ENCODE results near the gene ASCL1.

ASCL1 gene

DNA sequence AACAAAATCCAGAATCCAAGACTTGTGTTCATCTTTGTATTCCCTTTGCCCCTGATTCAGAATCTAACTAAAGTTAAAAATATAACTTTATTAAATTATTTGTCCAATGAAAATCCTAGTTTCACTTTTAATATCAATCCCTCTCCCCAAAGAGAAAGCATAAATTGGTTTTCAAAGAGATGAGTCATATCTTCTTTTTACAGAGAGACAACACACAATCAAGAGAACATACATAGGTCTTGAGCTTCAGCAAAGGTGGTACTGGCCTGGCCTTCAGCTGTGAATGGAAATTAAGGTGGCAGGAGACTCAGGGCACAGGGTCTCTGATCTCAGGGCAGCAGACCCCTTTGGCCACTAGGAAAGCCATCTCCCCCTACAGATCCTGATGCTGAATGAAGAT, 4.3 kb upstream of the ASCL1 start:
- DNase-seq = no peak

DNA sequence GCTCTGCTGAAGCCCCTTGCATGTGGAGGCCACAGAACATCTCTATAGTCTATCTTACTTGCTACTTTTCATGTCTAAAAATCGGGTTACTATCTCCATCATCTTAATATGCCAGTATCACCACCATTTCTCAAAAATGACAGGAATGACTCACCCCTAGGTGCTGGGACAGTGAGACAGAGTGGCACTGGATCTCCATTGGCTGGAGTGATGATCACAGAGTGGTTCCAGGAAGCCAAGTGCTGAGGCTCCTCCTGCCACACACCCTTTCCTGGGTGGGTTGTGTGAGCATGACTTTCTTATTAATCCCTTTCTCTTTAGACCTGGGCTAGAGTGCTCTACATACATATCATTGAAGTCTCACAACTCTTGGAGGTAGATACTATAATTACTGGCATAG, 3.3 kb upstream of the ASCL1 start:
- DNase-seq = no peak

DNA sequence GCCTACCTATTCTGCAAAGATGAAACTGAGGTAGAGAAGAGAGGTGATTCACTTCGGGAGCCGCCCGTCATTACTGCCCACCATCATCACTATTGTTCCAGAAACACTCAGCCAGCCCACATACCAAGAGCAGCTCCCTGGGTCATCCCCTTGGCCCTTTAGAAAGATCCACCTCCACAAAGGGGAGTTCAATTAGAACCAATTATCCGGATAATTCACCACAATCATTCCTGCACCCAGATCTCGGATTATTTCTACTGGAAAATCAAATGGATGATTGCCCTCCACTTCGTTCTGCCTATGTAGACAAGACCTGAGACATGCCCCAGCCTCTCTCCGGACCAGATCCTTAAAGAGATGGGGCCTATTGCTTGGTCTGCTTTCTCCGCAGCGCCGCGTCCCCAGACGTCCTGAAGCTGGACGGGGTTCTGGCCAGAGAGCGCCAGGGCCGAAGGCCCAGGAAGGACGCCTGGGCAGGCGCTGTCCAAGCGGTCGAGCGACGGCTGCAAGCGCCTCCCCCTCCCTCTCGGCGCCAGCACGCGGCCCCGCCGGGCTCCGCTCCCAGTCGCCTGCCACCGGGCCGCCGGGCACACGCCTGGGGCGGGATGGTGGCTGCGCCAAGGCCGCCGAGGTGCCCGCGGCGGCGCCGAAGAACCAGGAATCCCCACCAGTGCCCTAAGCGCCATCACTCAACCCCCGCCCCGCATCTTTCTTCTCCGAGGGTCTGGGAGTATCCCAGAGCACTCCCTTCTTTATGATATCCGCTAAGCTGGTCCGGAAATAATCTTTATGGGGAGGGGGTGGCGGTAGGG, 1.3 kb upstream of the ASCL1 start:
- no peak for DNase-seq

DNA sequence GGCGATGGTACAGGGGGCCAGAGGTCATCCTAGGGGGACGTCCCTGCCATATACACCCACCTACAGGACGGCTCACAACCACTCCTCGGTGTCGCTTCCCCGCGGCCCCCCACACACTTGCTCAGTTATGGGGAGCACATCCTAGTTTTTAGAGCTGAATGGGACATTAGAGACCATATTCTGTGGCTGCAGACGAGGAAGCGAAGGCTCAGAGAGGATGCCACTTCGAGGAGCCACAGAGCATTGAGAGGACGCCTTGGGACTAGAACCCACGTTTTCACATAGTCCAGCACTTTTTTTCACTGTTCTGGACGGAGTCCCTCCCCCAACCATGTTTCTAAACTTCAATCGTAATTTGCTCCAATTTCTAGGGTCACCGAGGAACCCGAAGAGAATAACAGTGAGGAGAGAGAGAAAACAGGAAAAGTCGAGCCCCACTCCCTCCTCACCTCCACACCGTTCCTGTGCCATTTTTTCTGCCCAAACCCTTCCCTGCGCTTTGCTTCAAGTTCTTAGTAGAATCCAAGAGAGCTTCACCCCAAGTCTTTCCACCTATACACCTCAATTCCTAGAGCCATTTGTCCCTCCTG, 641 bp upstream of the ASCL1 start:
- DNase-seq = no peak

DNA sequence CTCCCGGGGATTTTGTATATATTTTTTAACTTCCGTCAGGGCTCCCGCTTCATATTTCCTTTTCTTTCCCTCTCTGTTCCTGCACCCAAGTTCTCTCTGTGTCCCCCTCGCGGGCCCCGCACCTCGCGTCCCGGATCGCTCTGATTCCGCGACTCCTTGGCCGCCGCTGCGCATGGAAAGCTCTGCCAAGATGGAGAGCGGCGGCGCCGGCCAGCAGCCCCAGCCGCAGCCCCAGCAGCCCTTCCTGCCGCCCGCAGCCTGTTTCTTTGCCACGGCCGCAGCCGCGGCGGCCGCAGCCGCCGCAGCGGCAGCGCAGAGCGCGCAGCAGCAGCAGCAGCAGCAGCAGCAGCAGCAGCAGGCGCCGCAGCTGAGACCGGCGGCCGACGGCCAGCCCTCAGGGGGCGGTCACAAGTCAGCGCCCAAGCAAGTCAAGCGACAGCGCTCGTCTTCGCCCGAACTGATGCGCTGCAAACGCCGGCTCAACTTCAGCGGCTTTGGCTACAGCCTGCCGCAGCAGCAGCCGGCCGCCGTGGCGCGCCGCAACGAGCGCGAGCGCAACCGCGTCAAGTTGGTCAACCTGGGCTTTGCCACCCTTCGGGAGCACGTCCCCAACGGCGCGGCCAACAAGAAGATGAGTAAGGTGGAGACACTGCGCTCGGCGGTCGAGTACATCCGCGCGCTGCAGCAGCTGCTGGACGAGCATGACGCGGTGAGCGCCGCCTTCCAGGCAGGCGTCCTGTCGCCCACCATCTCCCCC, 777 bp downstream of the ASCL1 start:
- DNase-seq = no peak

DNA sequence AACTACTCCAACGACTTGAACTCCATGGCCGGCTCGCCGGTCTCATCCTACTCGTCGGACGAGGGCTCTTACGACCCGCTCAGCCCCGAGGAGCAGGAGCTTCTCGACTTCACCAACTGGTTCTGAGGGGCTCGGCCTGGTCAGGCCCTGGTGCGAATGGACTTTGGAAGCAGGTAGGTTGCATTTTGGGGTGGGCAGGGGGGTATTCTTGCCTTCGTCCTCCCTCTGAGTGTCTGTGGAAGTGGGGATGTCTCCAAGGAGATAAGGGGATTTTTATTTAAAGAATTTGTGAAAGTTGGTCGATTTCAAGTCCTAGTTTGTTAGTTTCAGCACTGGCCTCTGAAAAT, 1.3 kb downstream of the ASCL1 start:
- DNase-seq = no peak

DNA sequence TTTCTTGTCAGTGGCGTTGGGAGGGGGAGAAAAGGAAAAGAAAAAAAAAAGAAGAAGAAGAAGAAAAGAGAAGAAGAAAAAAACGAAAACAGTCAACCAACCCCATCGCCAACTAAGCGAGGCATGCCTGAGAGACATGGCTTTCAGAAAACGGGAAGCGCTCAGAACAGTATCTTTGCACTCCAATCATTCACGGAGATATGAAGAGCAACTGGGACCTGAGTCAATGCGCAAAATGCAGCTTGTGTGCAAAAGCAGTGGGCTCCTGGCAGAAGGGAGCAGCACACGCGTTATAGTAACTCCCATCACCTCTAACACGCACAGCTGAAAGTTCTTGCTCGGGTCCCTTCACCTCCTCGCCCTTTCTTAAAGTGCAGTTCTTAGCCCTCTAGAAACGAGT, 1.9 kb downstream of the ASCL1 start:
- DNase-seq = no peak

DNA sequence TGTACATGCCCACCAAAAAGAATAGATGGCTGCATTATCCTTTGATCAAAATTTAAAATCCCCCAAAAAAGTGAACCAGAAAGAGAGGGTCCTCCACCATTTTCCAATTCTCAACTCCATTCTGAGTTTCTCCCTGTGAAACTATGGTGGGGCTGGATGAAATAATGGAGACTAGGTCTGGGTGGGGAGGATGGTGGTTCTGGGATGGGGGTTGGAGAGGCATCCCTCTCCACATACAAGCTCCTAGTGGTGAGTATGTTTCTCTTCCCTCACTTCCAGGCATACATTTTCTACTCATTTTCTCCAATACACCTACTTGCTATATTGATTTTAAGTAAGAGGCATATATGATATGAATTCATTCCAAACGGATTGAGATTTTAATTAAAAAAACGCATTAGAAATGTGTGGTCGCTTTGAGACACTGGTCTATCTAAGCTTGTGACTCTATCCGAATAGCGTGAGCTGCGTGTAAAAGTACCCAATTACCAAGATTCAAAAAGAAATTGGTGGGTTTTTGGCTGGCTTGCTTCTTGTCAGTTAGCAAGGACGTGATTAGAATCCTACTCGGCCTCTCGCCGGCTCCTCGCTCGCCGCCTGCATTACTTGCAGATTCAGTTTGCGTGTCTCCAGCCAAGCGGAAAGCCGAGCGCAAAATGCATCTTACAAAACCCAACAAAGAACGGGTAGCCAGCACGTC, 3.4 kb downstream of the ASCL1 start:
- no peak for DNase-seq

DNA sequence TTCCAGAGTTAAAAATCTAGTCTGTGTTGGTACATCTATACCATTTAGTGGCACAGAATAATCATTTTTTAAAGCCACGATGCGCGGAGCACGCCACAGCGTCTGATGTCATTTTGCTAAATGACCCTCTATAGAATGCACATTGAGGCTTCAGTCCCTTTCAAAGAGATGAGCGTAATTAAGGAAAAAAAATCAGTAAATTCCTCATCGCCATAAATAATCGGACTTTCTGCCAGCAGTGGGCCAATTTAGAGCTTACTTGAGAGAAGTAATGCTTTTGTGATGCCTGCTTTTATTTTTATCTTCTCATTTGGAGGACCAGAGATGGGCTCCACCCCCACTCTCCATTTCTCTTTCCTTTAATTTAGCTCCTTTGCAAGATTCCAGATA, 4.0 kb downstream of the ASCL1 start:
- DNase-seq = no peak

DNA sequence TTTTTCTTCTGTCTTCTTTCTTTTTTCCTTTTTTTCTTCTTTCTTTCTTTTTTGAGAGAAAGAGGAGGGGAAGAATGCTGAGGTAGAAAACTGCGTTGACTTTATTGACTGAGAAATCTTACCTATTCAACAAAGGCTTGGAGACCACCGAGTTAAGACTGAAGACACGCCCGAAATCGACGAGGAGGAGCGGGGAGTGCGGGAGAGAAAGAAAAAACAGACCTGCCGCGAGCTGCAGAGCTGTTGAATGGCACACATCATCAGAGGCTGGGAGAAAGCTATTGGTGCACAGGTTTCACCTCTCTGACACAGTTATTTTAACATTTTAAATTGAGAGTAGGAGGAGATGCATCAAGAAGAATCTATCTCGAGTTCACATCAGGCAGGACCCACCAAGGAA, 5.1 kb downstream of the ASCL1 start:
- no peak for DNase-seq

DNA sequence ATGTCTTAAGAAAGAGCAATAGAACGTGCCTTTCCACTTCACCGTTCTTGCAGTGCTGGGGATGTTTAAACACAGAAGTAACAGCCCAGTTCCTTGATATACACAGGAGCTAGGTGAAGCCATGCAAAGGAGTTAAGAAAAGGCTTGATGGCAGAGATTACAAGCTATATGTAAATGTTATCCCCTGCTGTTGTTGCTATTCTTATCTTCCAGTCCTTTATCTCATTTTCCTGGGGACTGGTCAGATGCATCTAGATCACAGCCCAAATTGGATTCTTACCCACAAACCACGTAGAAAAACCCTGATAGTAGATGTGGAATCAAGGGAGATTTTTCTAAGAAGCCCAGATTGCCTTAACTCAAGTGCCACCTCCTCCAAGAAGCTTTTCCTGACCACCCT, 5.5 kb downstream of the ASCL1 start:
- DNase-seq = no peak

DNA sequence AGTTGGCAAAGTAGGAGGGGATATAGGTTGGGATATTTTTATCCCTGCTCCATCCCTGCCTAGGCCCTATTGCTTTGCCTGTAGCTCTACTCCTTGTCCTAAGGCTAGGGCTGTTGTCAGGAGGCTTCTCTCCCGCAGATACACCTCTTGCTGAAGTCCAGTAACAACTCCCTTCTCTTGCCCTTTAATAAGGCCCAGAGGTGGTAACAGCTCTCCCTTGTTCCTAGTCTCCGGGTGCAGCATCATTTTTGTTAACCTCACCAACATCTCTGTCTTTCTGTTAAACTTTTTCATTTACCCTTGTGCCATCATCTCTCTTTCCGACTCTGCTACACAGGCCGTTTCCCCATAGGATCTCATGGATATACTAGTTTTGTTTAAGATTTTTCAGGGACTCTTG, 6.3 kb downstream of the ASCL1 start:
- no peak for DNase-seq

DNA sequence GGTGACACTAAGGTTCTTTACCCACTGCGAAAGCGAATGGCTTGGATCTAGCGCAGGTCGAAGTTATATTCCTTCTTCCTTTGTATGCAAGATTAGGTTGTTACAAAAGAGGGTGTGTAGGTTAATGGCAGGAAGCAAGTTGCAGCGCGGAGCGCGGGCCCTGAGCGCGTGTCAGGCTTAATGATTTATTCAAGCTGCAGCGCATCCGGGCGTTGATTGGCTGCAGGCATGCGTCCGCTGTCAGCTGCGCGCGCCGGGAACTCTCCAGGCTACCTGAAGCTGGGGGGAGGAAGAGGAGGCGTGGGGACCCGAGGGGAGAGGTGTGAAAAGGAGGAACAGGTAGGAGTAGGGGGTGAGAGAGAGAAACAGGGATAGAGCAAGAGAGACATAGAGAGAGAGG, 7.4 kb downstream of the ASCL1 start:
- no peak for DNase-seq

DNA sequence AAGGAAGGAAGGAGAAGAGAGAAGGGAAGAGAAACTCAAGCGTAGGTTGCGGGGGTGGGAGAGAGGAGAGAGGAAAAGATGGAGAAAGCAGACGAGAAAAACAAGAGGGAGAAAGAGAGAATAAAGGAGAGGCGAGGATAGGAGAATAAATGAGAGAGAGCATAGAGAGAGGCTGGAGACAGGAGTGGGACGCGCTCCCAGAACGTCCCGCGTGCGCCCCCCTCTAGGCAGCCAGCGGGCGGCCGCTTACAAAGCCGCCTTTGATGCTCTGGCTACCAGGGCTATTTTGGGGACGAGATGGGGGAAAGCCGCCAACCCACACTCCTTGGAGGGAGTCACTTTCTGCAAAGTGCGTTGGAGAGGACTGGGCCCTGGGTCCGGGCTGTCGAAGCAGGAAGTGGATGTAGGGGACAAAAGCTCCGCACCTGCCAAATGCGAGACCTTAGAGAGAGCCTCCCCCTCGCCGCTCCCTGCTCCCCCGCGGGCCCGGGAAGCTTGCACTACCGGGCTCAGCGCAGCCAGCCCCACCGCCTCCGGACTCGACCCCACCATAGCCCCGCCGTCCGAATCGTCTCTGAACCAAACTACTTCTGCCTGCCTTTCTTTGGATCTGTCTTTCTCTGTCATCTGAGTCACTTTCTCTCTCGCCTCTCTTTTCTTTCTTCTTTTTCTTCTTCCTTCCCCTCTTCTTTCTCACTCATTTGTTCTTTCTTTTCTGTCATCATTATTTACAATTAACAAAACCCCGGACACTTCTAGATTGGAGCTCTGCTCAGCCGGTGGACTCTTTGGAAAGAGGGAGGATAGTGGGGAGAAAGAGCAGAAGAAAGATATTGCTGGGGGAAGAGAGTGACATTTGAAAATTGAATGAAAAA, 8.0 kb downstream of the ASCL1 start:
- DNase-seq = no peak

DNA sequence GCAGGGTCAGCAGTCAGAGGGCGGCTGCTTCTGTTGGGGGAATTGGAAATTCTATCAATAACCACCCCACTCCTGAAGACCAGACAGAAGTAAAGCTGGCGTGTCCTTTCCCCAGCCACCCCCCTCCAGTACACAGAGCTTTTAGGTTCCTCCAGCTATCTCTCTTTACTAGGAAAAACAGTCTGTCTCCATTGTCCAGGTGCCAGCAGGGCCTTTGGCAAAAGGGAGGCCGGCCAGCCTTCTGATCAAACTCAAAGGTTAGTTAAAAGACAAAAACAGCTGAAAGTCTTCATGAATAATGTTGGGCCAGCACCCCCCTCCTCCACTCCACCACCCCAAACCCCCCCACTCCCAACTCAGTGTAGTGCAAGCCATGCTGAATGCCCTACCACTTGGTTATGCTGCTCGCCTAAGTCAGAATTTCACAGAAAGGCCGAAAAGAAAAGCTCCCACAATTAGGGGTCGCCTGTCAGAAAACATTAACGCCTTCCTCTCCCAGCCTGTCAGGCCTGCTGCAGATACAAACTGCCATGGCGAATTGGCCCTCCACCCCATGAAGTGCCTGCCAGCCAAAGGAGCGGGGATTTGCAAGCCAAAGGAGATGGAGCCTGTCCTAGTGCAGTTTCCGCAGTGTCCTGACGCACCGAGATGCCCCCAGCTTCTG, 8.9 kb downstream of the ASCL1 start:
- DNase-seq = no peak

DNA sequence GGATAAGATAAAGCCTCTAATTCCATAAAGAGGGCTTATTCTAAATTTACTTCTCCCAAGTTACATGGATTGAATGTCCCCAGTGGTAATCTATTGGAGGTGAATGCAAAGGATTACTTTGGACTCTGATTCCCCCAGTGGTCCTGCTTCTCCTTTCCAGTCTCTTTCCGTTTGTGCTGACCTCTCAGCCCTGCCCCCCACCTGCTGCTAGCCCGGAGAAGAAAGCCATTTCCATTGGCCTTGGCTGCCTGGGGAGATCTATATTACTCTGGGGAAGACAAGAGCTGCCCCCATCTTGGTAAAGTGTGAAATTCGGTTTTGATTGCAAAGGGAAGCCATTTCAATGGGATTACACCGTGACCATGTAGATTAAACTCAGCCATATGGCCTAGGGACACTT, 13.3 kb downstream of the ASCL1 start:
- no peak for DNase-seq

DNA sequence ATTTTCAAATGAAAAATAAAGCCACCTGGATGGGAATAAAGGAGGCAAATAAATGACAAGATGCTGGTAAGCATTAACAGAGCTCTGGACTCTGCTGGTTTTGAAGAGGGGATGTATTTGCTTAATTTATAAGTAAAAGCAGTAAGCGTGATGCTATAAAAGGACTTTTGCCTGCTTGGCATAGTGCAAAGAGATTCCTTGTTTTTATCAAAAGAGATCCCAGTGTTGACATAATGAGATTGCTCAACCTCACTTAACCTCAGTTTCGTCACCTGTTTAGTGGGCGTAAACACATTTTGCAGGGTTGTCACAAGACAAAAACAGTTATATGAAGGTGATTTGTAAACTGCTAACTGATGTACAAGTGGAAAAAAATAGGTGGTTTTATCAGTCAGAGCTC, 13.8 kb downstream of the ASCL1 start:
- no peak for DNase-seq

DNA sequence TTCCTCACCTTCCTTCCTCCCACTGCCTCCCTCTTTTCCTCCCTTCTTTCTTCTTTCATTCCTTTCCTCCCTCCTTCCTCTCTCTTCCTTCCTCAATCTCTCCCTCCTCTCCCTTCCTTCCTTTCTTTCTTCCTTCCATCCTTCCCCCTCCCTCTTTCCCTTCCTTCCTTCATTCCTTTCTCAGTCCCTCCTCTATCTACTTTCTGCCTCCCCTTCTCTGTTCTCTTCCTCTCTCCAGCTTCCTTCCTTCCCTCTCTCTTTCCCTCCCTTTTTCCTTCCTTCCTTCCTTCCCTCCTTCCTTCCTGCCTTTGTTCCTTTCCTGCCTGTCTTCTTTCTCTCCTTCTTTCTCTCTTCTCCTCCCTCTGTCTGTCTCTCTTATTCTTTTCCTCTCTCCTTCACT, 16.1 kb downstream of the ASCL1 start:
- DNase-seq = no peak

DNA sequence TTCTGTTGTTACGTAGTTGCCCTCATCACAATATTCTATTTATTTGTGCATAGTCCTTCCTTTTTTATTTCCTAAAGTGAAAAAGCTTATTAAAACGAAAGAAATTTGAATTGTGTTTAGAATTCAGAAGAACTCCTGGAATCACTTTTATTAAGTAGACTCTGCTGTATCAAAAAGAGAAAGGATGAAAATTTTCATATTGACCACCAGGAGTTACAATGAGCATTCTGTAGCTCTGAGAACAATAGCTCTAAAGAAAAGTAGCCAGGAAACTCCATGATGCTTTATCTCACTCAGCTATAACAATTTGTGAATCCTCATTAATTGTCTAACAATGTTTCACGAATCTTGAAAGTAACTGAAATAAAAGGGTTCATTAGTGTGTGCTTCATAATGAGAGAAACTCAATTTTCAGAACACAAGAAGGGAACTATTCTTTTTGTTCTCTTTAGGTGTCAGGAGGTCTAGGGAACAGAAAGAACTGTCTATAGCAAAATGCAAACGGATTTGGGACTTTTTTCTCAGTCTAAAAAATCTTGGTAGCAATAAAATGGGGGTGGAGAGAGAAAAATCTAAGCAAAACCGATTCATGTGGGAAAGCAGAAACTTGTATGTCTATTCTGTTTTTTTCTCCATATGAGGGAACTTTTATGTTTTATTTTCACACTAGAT, 19.3 kb downstream of the ASCL1 start:
- no peak for DNase-seq

DNA sequence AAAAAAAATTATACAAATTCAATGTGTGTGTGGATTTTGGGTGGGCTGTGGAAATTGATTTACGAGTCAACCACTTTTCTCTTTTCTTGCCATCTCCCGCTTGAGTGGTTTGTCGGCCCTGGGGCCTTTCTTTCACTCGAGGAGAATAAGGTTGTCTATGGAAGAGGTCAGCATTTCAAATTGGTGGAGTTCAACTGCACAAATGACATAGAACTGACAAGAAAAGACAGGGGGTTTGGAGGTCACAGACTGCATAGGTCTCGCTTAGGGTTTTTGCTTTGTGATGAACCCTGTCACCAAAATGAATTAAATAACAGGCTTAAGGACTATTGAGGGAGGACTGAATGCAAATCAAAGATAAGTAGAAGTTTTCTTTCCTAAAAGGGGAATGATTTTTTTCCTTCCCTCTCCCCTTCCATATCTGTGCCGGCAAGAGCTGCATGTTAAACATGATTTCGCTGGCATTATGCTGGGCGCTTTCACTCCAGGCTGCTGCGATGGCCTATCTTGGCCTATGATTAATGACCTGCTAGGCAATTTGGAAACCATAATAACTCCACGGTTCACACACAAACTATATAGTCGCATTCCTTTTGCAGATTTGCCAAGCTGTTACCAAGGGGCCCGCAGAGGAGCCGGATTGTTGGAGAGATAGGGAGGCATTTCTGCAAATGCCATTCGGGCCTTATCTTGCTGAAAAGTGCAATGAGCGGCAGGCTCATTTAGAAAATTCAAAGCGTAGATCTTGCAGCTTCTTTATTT, 20.7 kb downstream of the ASCL1 start:
- no peak for DNase-seq

DNA sequence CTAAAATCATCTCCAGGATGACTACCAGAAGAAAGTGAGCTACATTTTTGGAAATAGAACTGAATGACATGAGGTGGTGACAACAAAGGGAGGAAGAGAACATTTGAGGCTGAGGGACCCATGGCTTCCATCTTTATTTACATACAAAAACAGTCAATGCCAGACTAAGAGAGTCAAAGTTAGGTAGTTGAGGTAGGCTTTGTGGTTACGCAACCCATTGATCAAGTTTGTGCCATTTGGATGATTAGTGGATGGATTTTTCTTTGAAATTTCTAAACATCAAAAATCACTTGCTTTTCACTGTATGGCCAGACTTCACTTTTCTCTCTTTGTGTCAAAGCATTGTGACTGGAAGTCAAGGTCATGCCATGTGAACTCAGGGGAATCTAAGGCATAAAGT, 22.9 kb downstream of the ASCL1 start:
- DNase-seq = no peak

Data from activated naive CD4-positive, alpha-beta T cell treated with Interleukin-2 at 50 U/mL for 16 hours (primary cell).